DND-41 (cell line): ENCODE data around the gene ABITRAM.

Experiments used
- ATAC-seq: fragments of 200-7000 bp; cut with Tn5 transposase; 3 replicates; pipeline ENCODE4 v1.9.1; 2021; ENCODE audit warnings: low read depth; ENCODE audit not compliant: insufficient read depth
- DNase-seq: peaks from one replicate; pipeline ENCODE4 v3.0.0-alpha.2; 2020
- H2AFZ ChIP-seq: 2 replicates; pipeline ENCODE4 v1.6.0; 2012; ENCODE audit warnings: low read depth, low read length
- H3K27ac ChIP-seq: 2 replicates; pipeline ENCODE4 v1.5.1; 2012; ENCODE audit warnings: low read length, inconsistent platforms
- H3K27me3 ChIP-seq: fragments of 200-600 bp; sonication (generic); 2 replicates; pipeline ENCODE4 v1.6.0; 2012; ENCODE audit warnings: low read length, mild to moderate bottlenecking, inconsistent platforms; ENCODE audit not compliant: insufficient read depth, poor library complexity
- H3K36me3 ChIP-seq: 2 replicates; pipeline ENCODE4 v1.5.1; 2012; ENCODE audit warnings: low read length, inconsistent platforms; ENCODE audit not compliant: insufficient read depth
- H3K4me1 ChIP-seq: 2 replicates; pipeline ENCODE4 v1.5.1; 2012; ENCODE audit warnings: mild to moderate bottlenecking, low read length; ENCODE audit not compliant: insufficient read depth
- H3K4me2 ChIP-seq: 2 replicates; pipeline ENCODE4 v1.6.0; 2012; ENCODE audit warnings: mild to moderate bottlenecking, moderate library complexity, low read length, inconsistent platforms; ENCODE audit not compliant: insufficient read depth
- H3K4me3 ChIP-seq, 2 experiments: fragments of 200-600 bp in 1 of 2; shearing (Covaris generic) in 1 of 2; 2 replicates each; pipeline ENCODE4 v1.5.1; 2012 to 2016; ENCODE audit warnings: inconsistent platforms in 2 of 2, low read length in 2 of 2, mild to moderate bottlenecking in 2 of 2, low read depth in 1 of 2, moderate library complexity in 1 of 2
- H3K79me2 ChIP-seq: 2 replicates; pipeline ENCODE4 v1.6.0; 2012; ENCODE audit warnings: low read length, inconsistent platforms; ENCODE audit not compliant: insufficient read depth
- H3K9ac ChIP-seq: 2 replicates; pipeline ENCODE4 v1.6.0; 2012; ENCODE audit warnings: low read depth, mild to moderate bottlenecking, inconsistent platforms, low read length, moderate library complexity
- H3K9me3 ChIP-seq: 2 replicates; pipeline ENCODE4 v1.5.1; 2012; ENCODE audit warnings: low read length, moderate library complexity, mild to moderate bottlenecking, inconsistent platforms; ENCODE audit not compliant: insufficient read depth, severe bottlenecking
- H4K20me1 ChIP-seq: 2 replicates; pipeline ENCODE4 v1.6.0; 2012; ENCODE audit warnings: low read length; ENCODE audit not compliant: insufficient read depth
- CTCF ChIP-seq: IDR thresholded peaks from 2 replicates; pipeline ENCODE4 v1.5.1; 2012; ENCODE audit warnings: borderline replicate concordance, low read length, moderate library complexity, mild to moderate bottlenecking; ENCODE audit not compliant: poor library complexity, severe bottlenecking; ENCODE audit errors: extremely low read depth
- EZH2 ChIP-seq: IDR thresholded peaks from 3 replicates; pipeline ENCODE4 v1.6.1; 2012; ENCODE audit warnings: borderline replicate concordance, low read depth, mild to moderate bottlenecking, moderate library complexity, low read length, inconsistent platforms; ENCODE audit not compliant: severe bottlenecking

The ABITRAM gene

DNA sequence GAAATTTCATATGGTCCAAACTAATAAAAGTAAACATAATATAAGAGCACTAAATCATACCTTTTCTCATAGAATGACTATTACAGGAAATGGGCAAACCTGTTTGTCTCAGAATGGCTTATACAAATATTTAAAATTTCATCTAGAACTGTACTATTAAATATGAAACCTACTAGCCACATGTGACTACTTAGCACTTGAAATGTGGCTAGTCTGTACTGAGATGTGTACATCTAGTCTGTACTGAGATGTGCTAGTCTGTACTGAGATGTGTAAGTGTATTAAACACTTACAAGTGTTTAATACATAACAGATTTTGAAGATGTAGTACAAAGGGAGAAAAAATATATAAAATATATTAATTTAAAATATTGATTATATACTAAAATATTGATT is 22.4 kb downstream of the ABITRAM start:
- no peaks in the 10 kb centered on the region for H3K9me3 ChIP-seq
- H3K79me2 ChIP-seq = no peaks in the 10 kb centered on the region
- no peak overlapping the region for H3K27ac ChIP-seq
- no peaks in the 10 kb centered on the region for H3K27me3 ChIP-seq
- no peaks in the 10 kb centered on the region for H4K20me1 ChIP-seq
- H3K36me3 ChIP-seq = no peaks in the 10 kb centered on the region
- TF ChIP-seq CTCF (no peak), EZH2 (no peak)
- ATAC-seq (no peak), DNase-seq (no peak)
- no peaks in the 10 kb centered on the region for H3K4me1 ChIP-seq
- no peak overlapping the region for H3K4me3 ChIP-seq
- no peak overlapping the region for H2AFZ ChIP-seq
- H3K9ac ChIP-seq = no peak overlapping the region
- H3K4me2 ChIP-seq = no peak overlapping the region

- Histone ChIP-seq H3K36me3 (peaks cover 2% of the 10 kb centered on the region; the same call in 1 of the 2 replicates), H3K4me1 (no peaks in the 10 kb centered on the region), H3K4me3 (no peak overlapping the region), H4K20me1 (no peaks in the 10 kb centered on the region), H3K4me2 (no peak overlapping the region), H3K79me2 (no peaks in the 10 kb centered on the region), H3K27me3 (no peaks in the 10 kb centered on the region), H3K9ac (no peak overlapping the region), H3K27ac (no peak overlapping the region), H3K9me3 (no peaks in the 10 kb centered on the region), H2AFZ (no peak overlapping the region)
- ATAC-seq = no peak
- TF ChIP-seq CTCF (no peak), EZH2 (no peak)
- no peak for DNase-seq
Observed at GRCh38 chr9:108960331-108960730, 26.1 kb downstream of the ABITRAM start.

DNA sequence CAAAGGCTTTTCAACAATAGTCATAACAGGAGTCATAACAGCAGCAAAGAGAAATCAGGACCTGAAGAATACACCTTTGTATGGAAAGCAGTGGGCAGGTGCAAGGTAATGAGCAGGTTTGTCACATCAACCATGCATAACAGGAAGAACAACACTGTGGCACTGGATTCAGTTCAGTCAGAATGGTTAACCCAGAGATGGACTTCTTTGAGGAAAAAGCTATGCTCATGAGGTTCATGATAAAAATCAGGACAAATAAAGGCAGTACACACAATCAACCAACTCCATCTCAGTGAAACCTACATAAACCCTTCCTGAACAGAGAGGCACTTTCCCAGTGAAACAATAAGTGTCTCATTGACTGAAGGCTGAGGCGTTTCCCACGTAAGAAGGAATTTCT is 27.0 kb downstream of the ABITRAM start:
- Histone ChIP-seq H3K36me3 (peaks cover 8% of the 10 kb centered on the region; the same call in 1 of the 2 replicates), H2AFZ (no peak overlapping the region), H3K27me3 (no peaks in the 10 kb centered on the region), H3K4me1 (no peaks in the 10 kb centered on the region), H3K9me3 (no peaks in the 10 kb centered on the region), H3K4me3 (no peak overlapping the region), H3K4me2 (no peak overlapping the region), H3K9ac (no peak overlapping the region), H3K79me2 (no peaks in the 10 kb centered on the region), H4K20me1 (no peaks in the 10 kb centered on the region), H3K27ac (no peak overlapping the region)
- TF ChIP-seq EZH2 (no peak), CTCF (no peak)
- ATAC-seq (no peak), DNase-seq (no peak)

GRCh38 chr9:108963459-108964143 is 29.4 kb downstream of the ABITRAM start:
- H3K27ac ChIP-seq = no peak overlapping the region
- DNase-seq (no peak), ATAC-seq (no peak)
- no peak overlapping the region for H3K4me3 ChIP-seq
- H4K20me1 ChIP-seq = no peaks in the 10 kb centered on the region
- no peak for TF ChIP-seq EZH2
- no peak for TF ChIP-seq CTCF
- H3K36me3 ChIP-seq = peaks cover 10% of the 10 kb centered on the region; the same call in 1 of the 2 replicates
- no peak overlapping the region for H3K9ac ChIP-seq
- H3K27me3 ChIP-seq = no peaks in the 10 kb centered on the region
- no peaks in the 10 kb centered on the region for H3K9me3 ChIP-seq
- H3K4me2 ChIP-seq = no peak overlapping the region
- no peaks in the 10 kb centered on the region for H3K4me1 ChIP-seq
- no peak overlapping the region for H2AFZ ChIP-seq
- H3K79me2 ChIP-seq = no peaks in the 10 kb centered on the region
